GM19372 (cell line): ENCODE results near the gene PGLYRP1.

Source experiments
- ATAC-seq: cut with Tn5 transposase; IDR thresholded peaks from one replicate; pipeline ENCODE4 v1.9.1; 2021; ENCODE audit warnings: mild to moderate bottlenecking, low read depth, moderate library complexity; ENCODE audit not compliant: unreplicated experiment

PGLYRP1 gene

DNA sequence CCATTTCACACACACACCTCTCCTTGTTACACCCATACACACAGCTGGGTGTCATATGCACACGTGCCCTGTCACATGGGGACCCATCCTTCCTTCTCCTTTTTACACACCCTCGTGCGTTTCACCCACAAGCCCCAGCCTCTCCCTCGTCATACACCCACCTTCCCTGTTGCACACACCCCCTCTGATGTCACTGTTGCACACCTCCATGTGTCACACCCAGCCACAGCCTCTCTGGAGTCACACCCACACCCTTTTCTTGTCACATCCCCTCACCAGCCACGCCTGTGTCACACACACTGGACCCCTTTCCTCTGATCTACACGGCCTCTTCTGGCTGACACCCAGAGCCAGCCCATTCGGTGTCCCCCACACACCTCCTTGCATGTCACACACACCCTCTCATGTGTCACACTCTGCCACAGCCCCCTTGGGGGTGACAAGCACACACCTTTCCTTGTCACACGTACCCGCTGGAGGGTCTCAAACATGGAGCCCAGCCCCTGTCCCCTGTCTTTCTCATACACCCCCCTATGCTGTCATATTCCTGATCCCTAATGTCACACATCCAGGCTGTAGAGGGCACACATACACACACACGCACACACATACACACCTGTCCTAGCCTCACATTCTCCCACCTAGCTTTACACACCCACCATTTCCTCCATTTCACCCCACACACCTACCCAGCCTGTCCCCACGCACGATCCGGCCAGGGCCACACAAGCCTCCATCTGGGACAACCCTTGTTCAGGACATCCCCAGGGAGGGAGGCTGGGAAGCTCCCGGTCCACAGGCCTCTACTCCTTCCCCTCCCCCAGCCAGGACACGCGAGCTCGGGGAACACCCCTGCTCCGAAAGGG, 50.5 kb downstream of the PGLYRP1 start:
- no peak for ATAC-seq

DNA sequence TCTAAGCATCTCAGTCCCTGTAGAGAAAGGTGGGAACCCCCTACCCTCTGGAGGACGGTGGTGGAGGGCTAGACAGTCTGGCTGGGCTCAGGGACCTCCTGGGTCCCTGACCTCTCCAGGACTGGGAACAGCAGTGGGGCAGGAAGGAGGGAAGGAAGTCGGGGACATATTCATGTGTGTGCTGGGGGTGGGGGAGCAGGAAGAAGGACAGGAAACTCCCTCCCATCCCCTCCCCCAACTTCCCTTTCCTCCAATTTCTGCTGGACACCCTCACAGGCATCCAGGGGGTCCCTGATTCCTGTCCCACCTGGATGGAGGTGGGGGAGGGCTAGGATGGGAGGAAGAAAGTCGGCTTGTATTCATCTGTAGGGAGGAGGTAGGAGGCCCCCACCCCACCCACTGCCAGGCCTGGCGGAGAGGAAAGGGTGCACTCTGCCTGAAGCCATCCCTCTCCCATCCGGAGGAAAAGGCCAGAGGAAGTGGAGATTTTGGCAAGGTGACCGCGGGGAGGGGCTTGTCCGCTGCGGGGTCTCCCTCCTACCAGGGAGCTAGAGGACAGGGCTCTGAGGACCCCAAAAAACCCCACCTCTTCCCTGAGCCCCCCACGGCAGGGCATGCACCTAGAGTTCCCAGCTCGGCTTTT, 51.5 kb downstream of the PGLYRP1 start:
- ATAC-seq: no peak

DNA sequence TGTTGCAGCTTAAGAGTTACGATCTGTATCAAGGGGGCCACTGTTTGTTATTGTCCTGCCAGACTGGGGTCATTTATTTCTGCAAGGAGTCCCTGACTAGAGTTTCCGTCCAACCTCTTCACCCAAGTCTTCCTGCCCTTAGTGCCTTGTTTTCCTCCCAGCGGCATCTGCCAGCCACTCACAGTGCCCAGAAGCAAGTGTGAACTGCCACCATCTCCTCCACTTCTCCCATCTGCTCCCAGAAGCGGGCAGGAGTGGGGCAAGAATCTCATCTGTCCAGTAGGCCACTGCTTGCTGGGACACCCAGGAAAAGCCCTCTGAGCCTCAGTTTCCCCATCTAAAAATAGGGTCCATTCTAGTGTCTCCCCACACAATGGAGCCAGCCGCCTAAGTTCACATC, 53.2 kb downstream of the PGLYRP1 start:
- ATAC-seq: no peak
